Common myeloid progenitor, CD34-positive (primary cell): Measurements from ENCODE around the gene ERBB3.

Source experiments
- CTCF ChIA-PET: fragments of 350-600 bp; sonication (Branson Sonifier 250); formaldehyde crosslinking; loops from one replicate; lab custom pipeline; 2021; ENCODE audit warnings: antibody characterized with exemption; lab: Charles Lee
- POLR2A ChIA-PET: fragments of 350-600 bp; sonication (Branson Sonifier 250); formaldehyde crosslinking; loops from one replicate; lab custom pipeline; 2021; ENCODE audit warnings: antibody characterized with exemption; lab: Charles Lee
- DNase-seq, 3 donors: peaks; one replicate each; pipeline versions ENCODE4 v3.0.0 to v3.0.0-alpha.2; 2013
- H3K27ac ChIP-seq, 2 experiments: 1 replicate in 1 of 2; 2 replicates in 1 of 2; pipeline ENCODE4 v1.7.0; 2013; ENCODE audit warnings: inconsistent platforms in 2 of 2, low read length in 2 of 2, mild to moderate bottlenecking in 2 of 2, low read depth in 1 of 2, moderate library complexity in 1 of 2; ENCODE audit not compliant: severe bottlenecking in 2 of 2, insufficient read depth in 1 of 2, poor library complexity in 1 of 2
- H3K27me3 ChIP-seq, 5 experiments: replicated peaks in 2 of 5; 1 replicate in 3 of 5; 2 replicates in 2 of 5; pipeline versions ENCODE4 v1.6.1 to v1.7.0; 2013; ENCODE audit warnings: low read length in 4 of 5, mild to moderate bottlenecking in 2 of 5, moderate library complexity in 2 of 5, inconsistent platforms in 1 of 5; ENCODE audit not compliant: insufficient read depth in 5 of 5, control insufficient read depth in 4 of 5
- H3K36me3 ChIP-seq, 4 experiments: 1 replicate in 2 of 4; 2 replicates in 2 of 4; pipeline versions ENCODE4 v1.6.1 to v1.7.0; 2013; ENCODE audit warnings: low read length in 3 of 4, control low read depth in 1 of 4, mild to moderate bottlenecking in 1 of 4; ENCODE audit not compliant: control insufficient read depth in 4 of 4, insufficient read depth in 4 of 4
- H3K4me1 ChIP-seq, 4 experiments: 1 replicate in 3 of 4; 2 replicates in 1 of 4; pipeline versions ENCODE4 v1.6.1 to v1.7.1; 2013; ENCODE audit warnings: low read length in 3 of 4, mild to moderate bottlenecking in 3 of 4, control low read depth in 1 of 4, inconsistent platforms in 1 of 4, moderate library complexity in 1 of 4; ENCODE audit not compliant: control insufficient read depth in 4 of 4, insufficient read depth in 4 of 4; ENCODE audit errors: control extremely low read depth in 1 of 4
- H3K4me3 ChIP-seq, 7 experiments: 1 replicate in 4 of 7; 2 replicates in 3 of 7; pipeline versions ENCODE4 v1.5.1 to v1.7.0; 2013; ENCODE audit warnings: mild to moderate bottlenecking in 7 of 7, low read length in 6 of 7, moderate library complexity in 6 of 7, inconsistent platforms in 2 of 7, low read depth in 2 of 7, control low read depth in 1 of 7; ENCODE audit not compliant: insufficient read depth in 4 of 7, control insufficient read depth in 1 of 7; ENCODE audit errors: extremely low read depth in 1 of 7
- H3K9me3 ChIP-seq, 5 experiments: 1 replicate in 4 of 5; 2 replicates in 1 of 5; pipeline versions ENCODE4 v1.6.1 to v1.7.1; 2013; ENCODE audit warnings: low read length in 4 of 5, mild to moderate bottlenecking in 2 of 5, inconsistent platforms in 1 of 5, low read depth in 1 of 5, moderate library complexity in 1 of 5; ENCODE audit not compliant: control insufficient read depth in 4 of 5, insufficient read depth in 2 of 5; ENCODE audit errors: control extremely low read depth in 1 of 5
- WGBS: methylation state at CpG from one replicate; pipeline ENCODE4 v1.1.5; 2013; ENCODE audit not compliant: insufficient coverage; 5-methylcytosine and 5-hydroxymethylcytosine counted together

ERBB3 gene

GRCh38 chr12:56086096-56086495 lies 6.1 kb downstream of the ERBB3 start:
- ChIA-PET POLR2A (no interaction called here), CTCF (interaction anchor here (0.5 to 2.6 kb wide), 4 partner anchors 9 to 90 kb away, joined by 3 to 16 read pairs (median 5); partner anchors contain the start of gene PA2G4)
- no peak overlapping the region for H3K4me3 ChIP-seq
- H3K4me1 ChIP-seq = no peaks in the 10 kb centered on the region
- DNase-seq = no peak
- H3K27me3 ChIP-seq = peaks cover 0 to 25% (median 14%) of the 10 kb centered on the region in 5 experiments
- H3K27ac ChIP-seq = no peak overlapping the region
- H3K36me3 ChIP-seq = no peaks in the 10 kb centered on the region
- no peaks in the 10 kb centered on the region for H3K9me3 ChIP-seq
- WGBS = no CpG with 5 or more reads among the region's 3 CpGs

- no peak for DNase-seq
- ChIA-PET POLR2A (no interaction called here), CTCF (interaction anchor here (0.5 to 2.6 kb wide), 2 partner anchors 9 to 90 kb away, joined by 3 to 16 read pairs; no protein-coding TSS in a partner anchor)
- Histone ChIP-seq H3K36me3 (no peaks in the 10 kb centered on the region), H3K27me3 (peaks cover 0 to 20% (median 9%) of the 10 kb centered on the region in 5 experiments), H3K4me1 (no peaks in the 10 kb centered on the region), H3K27ac (no peak overlapping the region), H3K4me3 (no peak overlapping the region), H3K9me3 (no peaks in the 10 kb centered on the region)
- WGBS = 88% methylated on average over 4 of the region's 6 CpGs
Observed at GRCh38 chr12:56086608-56087007, 6.6 kb downstream of the ERBB3 start.

GRCh38 chr12:56087220-56087619 lies 7.3 kb downstream of the ERBB3 start:
- no peak for DNase-seq
- ChIA-PET CTCF (interaction anchor here (1.0 kb wide), 1 partner anchor 37 kb away, joined by 3 read pairs; no protein-coding TSS in a partner anchor), POLR2A (no interaction called here)
- Histone ChIP-seq H3K9me3 (no peaks in the 10 kb centered on the region), H3K36me3 (no peaks in the 10 kb centered on the region), H3K4me1 (no peaks in the 10 kb centered on the region), H3K4me3 (no peak overlapping the region), H3K27ac (no peak overlapping the region), H3K27me3 (peaks cover 0 to 14% (median 4%) of the 10 kb centered on the region in 5 experiments)
- 95% methylated on average over 3 of the region's 6 CpGs for WGBS

DNA sequence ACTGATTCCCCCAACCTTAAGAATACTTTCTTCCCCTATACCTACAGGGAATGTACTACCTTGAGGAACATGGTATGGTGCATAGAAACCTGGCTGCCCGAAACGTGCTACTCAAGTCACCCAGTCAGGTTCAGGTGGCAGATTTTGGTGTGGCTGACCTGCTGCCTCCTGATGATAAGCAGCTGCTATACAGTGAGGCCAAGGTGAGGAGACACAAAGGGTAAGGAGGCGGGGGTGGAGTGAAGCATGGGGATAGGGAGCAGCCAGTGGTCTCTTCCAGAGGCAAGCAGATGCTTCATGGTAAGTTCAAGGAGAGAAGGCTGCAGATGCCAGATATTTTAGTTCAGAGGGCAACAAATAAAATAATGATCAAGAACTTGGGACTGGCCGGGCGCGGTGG lies 17.8 kb downstream of the ERBB3 start:
- no peak overlapping the region for H3K4me3 ChIP-seq
- no peak for DNase-seq
- H3K36me3 ChIP-seq = no peaks in the 10 kb centered on the region
- WGBS = 92% methylated on average over 3 of the region's 6 CpGs
- CTCF ChIA-PET = interaction anchor here (0.9 to 1.2 kb wide), 2 partner anchors 8 to 27 kb away, joined by 3 read pairs; no protein-coding TSS in a partner anchor
- peaks cover 0 to 7% (median 0%) of the 10 kb centered on the region in 5 experiments for H3K27me3 ChIP-seq
- no peak overlapping the region for H3K27ac ChIP-seq
- H3K4me1 ChIP-seq = peaks cover 0 to 2% (median under 1%) of the 10 kb centered on the region in 4 experiments
- H3K9me3 ChIP-seq = no peaks in the 10 kb centered on the region
- POLR2A ChIA-PET = no interaction called here

DNA sequence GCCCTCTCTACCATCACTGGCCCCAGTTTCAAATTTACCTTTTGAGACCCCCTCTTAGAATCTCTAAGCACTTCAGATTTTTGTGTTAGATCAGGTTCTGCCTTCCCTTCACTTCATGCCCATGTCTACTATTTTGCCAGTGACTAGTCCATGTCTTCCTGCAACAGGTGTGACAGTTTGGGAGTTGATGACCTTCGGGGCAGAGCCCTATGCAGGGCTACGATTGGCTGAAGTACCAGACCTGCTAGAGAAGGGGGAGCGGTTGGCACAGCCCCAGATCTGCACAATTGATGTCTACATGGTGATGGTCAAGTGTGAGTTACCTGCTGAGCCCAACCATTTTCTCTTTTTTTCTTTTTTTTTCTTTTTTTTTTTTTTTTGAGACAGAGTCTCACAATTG lies 18.6 kb downstream of the ERBB3 start:
- no peak for DNase-seq
- no peaks in the 10 kb centered on the region for H3K36me3 ChIP-seq
- ChIA-PET CTCF (interaction anchor here (0.6 to 1.2 kb wide), 3 partner anchors 9 to 49 kb away, joined by 3 to 6 read pairs (median 3); no protein-coding TSS in a partner anchor), POLR2A (no interaction called here)
- H3K27ac ChIP-seq = no peak overlapping the region
- no peaks in the 10 kb centered on the region for H3K9me3 ChIP-seq
- peaks cover 0 to 6% (median 0%) of the 10 kb centered on the region in 5 experiments for H3K27me3 ChIP-seq
- H3K4me3 ChIP-seq = no peak overlapping the region
- H3K4me1 ChIP-seq = peaks cover 8 to 11% (median 9%) of the 10 kb centered on the region in 4 experiments
- WGBS = 100% methylated on average over 2 of the region's 3 CpGs

- H3K27ac ChIP-seq = no peak overlapping the region
- H3K9me3 ChIP-seq = no peaks in the 10 kb centered on the region
- no peak for DNase-seq
- ChIA-PET POLR2A (no interaction called here), CTCF (interaction anchor here (0.6 to 1.0 kb wide), 2 partner anchors 8 to 75 kb away, joined by 3 to 6 read pairs; no protein-coding TSS in a partner anchor)
- H3K36me3 ChIP-seq = no peaks in the 10 kb centered on the region
- 100% methylated on average over 3 of the region's 4 CpGs for WGBS
- H3K4me3 ChIP-seq = no peak overlapping the region
- peaks cover 10 to 17% (median 12%) of the 10 kb centered on the region in 4 experiments for H3K4me1 ChIP-seq
- H3K27me3 ChIP-seq = peaks cover 0 to 6% (median 0%) of the 10 kb centered on the region in 5 experiments
Observed at GRCh38 chr12:56099787-56100186, 19.8 kb downstream of the ERBB3 start.

GRCh38 chr12:56101045-56101444 lies 21.1 kb downstream of the ERBB3 start:
- Histone ChIP-seq H3K27ac (no peak overlapping the region), H3K4me1 (peaks cover 16 to 30% (median 23%) of the 10 kb centered on the region in 4 experiments), H3K36me3 (peaks cover 0 to under 1% (median 0%) of the 10 kb centered on the region in 4 experiments), H3K4me3 (no peak overlapping the region), H3K9me3 (no peaks in the 10 kb centered on the region), H3K27me3 (peaks cover 0 to 6% (median 0%) of the 10 kb centered on the region in 5 experiments)
- DNase-seq = no peak
- CTCF ChIA-PET = interaction anchor here (1.2 kb wide), 1 partner anchor 14 kb away, joined by 3 read pairs; no protein-coding TSS in a partner anchor
- WGBS = 88% methylated on average over 7 of the region's 14 CpGs
- POLR2A ChIA-PET = no interaction called here
